ENCODE measurements around the gene KLHL21. TPM values are rescaled to one million over a fixed set of nuclear protein-coding genes. Genes with fewer than 3 reads are reported as not detected.

KLHL21 gene
- total RNA-seq, 1 experiment from 2014 or later = 35.9 TPM

DNA sequence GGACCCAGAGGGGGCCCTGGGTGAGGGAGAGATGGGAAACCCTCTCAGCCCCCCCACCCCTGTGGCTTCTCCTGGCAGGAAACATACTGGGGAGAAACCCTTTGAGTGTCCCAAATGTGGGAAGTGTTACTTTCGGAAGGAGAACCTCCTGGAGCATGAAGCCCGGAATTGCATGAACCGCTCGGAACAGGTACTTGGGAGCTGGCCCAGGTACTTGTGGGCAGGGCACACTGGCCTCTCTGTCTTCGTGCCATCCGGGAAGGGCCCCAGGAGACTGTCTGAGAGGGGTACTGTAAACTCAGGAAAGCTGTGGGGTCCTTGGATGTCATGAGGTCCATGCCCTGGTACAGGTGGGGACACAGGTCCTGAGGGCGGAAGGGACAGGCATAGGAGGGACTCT is 16.8 kb downstream of the KLHL21 start:
- Histone ChIP-seq H3K36me3 (ENCODE audit: control insufficient read depth, insufficient read depth, low read length) (no peaks in the 10 kb centered on the region; the same call in 1 of the 2 replicates), H3K27ac (ENCODE audit: low read length) (no peak overlapping the region), H3K9me3 (ENCODE audit: control insufficient read depth, insufficient read depth, low read depth, low read length) (no peaks in the 10 kb centered on the region), H3K4me3 (ENCODE audit: low read depth in 2 of 2, low read length in 2 of 2) (no peak overlapping the region), H3K4me1 (ENCODE audit: control insufficient read depth, insufficient read depth, low read length) (peaks cover 16% of the 10 kb centered on the region), H3K27me3 (ENCODE audit: control insufficient read depth, insufficient read depth, low read length) (no peaks in the 10 kb centered on the region)
- no TSS peak for BruUV-seq (replicated peaks)
- TF ChIP-seq TCF7L2 (IDR thresholded peaks at IDR 0.05; ENCODE audit: low read depth, low read length) = no peak
- TF ChIP-seq POLR2AphosphoS5 (IDR thresholded peaks at IDR 0.05; ENCODE audit: low read depth, low read length) = peak; percentile 39; the same call in 1 of the 2 replicates
- DNase-seq (ENCODE audit: low read depth, low spot score) (no peak), ATAC-seq (no peak)
- ChIA-PET CTCF (no interaction called here), POLR2A (no interaction called here)
- in situ Hi-C loops (cut with HindIII; ENCODE audit: low pct_unique_long_range_greater_than_20kb, low sequenced_read_pairs) = no loop called here
- intact Hi-C loops (cut with micrococcal nuclease; ENCODE audit: unreplicated experiment) = no loop called here

DNA sequence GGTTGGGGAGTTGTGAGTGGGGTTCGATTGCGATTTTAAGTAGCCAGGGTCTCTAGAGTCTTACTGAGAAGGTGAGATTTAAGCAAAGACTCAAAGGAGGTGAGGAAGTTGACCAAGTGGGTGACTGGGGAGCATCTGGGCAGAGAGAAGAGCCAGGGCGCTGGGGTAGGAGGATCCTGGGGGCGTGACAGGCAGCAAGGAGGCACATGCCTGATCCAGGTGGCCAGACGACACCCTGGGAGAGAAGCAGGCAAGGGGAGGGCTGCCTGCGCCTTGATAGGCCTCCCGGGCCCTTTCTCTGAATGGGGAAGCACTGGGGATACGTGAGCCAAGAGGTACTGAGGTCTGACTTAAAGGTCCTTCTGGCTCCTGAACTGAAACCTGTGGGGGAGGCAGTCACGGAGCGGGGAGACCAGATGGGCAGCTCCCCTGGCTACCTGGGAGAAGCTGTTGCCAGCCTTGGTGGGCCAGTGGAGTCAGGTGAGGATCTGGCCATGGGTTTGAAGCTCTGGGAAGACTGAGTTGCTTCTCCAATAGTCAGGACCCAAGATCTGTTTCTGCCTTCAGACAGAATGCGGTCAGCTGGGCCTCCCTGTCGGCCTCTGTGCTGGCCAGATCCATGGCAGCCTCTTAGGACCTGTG is 17.5 kb downstream of the KLHL21 start:
- no peaks in the 10 kb centered on the region for H3K9me3 ChIP-seq (ENCODE audit: control insufficient read depth, insufficient read depth, low read depth, low read length)
- BruUV-seq (replicated peaks) = no TSS peak
- ChIA-PET POLR2A (interaction anchor here (0.5 kb wide), 1 partner anchor 355 kb away, joined by 3 read pairs; no protein-coding TSS in a partner anchor), CTCF (no interaction called here)
- no peak overlapping the region for H3K27ac ChIP-seq (ENCODE audit: low read length)
- TF ChIP-seq, protein P1, sequence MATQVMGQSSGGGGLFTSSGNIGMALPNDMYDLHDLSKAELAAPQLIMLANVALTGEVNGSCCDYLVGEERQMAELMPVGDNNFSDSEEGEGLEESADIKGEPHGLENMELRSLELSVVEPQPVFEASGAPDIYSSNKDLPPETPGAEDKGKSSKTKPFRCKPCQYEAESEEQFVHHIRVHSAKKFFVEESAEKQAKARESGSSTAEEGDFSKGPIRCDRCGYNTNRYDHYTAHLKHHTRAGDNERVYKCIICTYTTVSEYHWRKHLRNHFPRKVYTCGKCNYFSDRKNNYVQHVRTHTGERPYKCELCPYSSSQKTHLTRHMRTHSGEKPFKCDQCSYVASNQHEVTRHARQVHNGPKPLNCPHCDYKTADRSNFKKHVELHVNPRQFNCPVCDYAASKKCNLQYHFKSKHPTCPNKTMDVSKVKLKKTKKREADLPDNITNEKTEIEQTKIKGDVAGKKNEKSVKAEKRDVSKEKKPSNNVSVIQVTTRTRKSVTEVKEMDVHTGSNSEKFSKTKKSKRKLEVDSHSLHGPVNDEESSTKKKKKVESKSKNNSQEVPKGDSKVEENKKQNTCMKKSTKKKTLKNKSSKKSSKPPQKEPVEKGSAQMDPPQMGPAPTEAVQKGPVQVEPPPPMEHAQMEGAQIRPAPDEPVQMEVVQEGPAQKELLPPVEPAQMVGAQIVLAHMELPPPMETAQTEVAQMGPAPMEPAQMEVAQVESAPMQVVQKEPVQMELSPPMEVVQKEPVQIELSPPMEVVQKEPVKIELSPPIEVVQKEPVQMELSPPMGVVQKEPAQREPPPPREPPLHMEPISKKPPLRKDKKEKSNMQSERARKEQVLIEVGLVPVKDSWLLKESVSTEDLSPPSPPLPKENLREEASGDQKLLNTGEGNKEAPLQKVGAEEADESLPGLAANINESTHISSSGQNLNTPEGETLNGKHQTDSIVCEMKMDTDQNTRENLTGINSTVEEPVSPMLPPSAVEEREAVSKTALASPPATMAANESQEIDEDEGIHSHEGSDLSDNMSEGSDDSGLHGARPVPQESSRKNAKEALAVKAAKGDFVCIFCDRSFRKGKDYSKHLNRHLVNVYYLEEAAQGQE (IDR thresholded peaks at IDR 0.05; ENCODE audit: insufficient read depth in 1 of 2, low read depth in 2 of 2, low read length in 1 of 2) = no peak
- TF ChIP-seq POLR2AphosphoS5 (IDR thresholded peaks at IDR 0.05; ENCODE audit: low read depth, low read length) = no peak
- TF ChIP-seq, protein P2, sequence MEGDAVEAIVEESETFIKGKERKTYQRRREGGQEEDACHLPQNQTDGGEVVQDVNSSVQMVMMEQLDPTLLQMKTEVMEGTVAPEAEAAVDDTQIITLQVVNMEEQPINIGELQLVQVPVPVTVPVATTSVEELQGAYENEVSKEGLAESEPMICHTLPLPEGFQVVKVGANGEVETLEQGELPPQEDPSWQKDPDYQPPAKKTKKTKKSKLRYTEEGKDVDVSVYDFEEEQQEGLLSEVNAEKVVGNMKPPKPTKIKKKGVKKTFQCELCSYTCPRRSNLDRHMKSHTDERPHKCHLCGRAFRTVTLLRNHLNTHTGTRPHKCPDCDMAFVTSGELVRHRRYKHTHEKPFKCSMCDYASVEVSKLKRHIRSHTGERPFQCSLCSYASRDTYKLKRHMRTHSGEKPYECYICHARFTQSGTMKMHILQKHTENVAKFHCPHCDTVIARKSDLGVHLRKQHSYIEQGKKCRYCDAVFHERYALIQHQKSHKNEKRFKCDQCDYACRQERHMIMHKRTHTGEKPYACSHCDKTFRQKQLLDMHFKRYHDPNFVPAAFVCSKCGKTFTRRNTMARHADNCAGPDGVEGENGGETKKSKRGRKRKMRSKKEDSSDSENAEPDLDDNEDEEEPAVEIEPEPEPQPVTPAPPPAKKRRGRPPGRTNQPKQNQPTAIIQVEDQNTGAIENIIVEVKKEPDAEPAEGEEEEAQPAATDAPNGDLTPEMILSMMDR (IDR thresholded peaks at IDR 0.05) = no peak
- H3K4me3 ChIP-seq (ENCODE audit: low read depth in 2 of 2, low read length in 2 of 2) = no peak overlapping the region
- ATAC-seq (no peak), DNase-seq (ENCODE audit: low read depth, low spot score) (no peak)
- peaks cover 4% of the 10 kb centered on the region; the same call in 1 of the 2 replicates for H3K36me3 ChIP-seq (ENCODE audit: control insufficient read depth, insufficient read depth, low read length)
- in situ Hi-C loops (cut with HindIII; ENCODE audit: low pct_unique_long_range_greater_than_20kb, low sequenced_read_pairs) (no loop called here), intact Hi-C loops (cut with micrococcal nuclease; ENCODE audit: unreplicated experiment) (no loop called here)
- H3K4me1 ChIP-seq (ENCODE audit: control insufficient read depth, insufficient read depth, low read length) = peaks cover 16% of the 10 kb centered on the region
- H3K27me3 ChIP-seq (ENCODE audit: control insufficient read depth, insufficient read depth, low read length) = no peaks in the 10 kb centered on the region

GRCh38 chr1:6584126-6585080 is 18.3 kb downstream of the KLHL21 start:
- BruUV-seq (replicated peaks) = no TSS peak
- TF ChIP-seq POLR2AphosphoS5 (IDR thresholded peaks at IDR 0.05; ENCODE audit: low read depth, low read length) (no peak), SIN3A (IDR thresholded peaks at IDR 0.05; ENCODE audit: borderline replicate concordance, insufficient read depth, low read depth, low read length) (no peak), TCF7L2 (IDR thresholded peaks at IDR 0.05; ENCODE audit: low read depth, low read length) (no peak)
- TF ChIP-seq, protein P2 (IDR thresholded peaks at IDR 0.05) = no peak
- TF ChIP-seq, protein P1 (IDR thresholded peaks at IDR 0.05; ENCODE audit: insufficient read depth in 1 of 2, low read depth in 2 of 2, low read length in 1 of 2) = no peak
- Histone ChIP-seq H3K27me3 (ENCODE audit: control insufficient read depth, insufficient read depth, low read length) (no peaks in the 10 kb centered on the region), H3K9me3 (ENCODE audit: control insufficient read depth, insufficient read depth, low read depth, low read length) (no peaks in the 10 kb centered on the region), H3K27ac (ENCODE audit: low read length) (no peak overlapping the region), H3K4me1 (ENCODE audit: control insufficient read depth, insufficient read depth, low read length) (peaks cover 18% of the 10 kb centered on the region), H3K4me3 (ENCODE audit: low read depth in 2 of 2, low read length in 2 of 2) (no peak overlapping the region), H3K36me3 (ENCODE audit: control insufficient read depth, insufficient read depth, low read length) (peaks cover 7% of the 10 kb centered on the region; the same call in 1 of the 2 replicates)
- POLR2A ChIA-PET = no interaction called here
- ATAC-seq (no peak), DNase-seq (ENCODE audit: low read depth, low spot score) (no peak)
- intact Hi-C loops (cut with micrococcal nuclease; ENCODE audit: unreplicated experiment) = no loop called here
- CTCF ChIA-PET = no interaction called here
- in situ Hi-C loops (cut with HindIII; ENCODE audit: low pct_unique_long_range_greater_than_20kb, low sequenced_read_pairs) = no loop called here

Measured in Panc1 (cell line).